Stimulated activated naive CD8-positive, alpha-beta T cell treated with anti-CD3 and anti-CD28 coated beads, Interleukin-15, Interleukin-2, amounts not matched to agents 100 ng/mL and 50 ng/mL, for 24 hours (primary cell): ENCODE data around the gene PPIA.
"Not testable (repeated sequence)": the region's sequence is repeated elsewhere in the genome, so short reads cannot be mapped to it uniquely, and the experiment has no call there.

ENCODE experiments used
- H3K27ac Mint-ChIP-seq: one replicate; pipeline ENCODE4 v1.8.0; 2021; ENCODE audit warnings: mild to moderate bottlenecking, mixed read lengths
- H3K27me3 Mint-ChIP-seq: one replicate; pipeline ENCODE4 v1.8.0; 2021; ENCODE audit warnings: mixed read lengths
- H3K36me3 Mint-ChIP-seq: one replicate; pipeline ENCODE4 v1.8.0; 2021; ENCODE audit warnings: low read depth, mixed read lengths
- H3K4me1 Mint-ChIP-seq: one replicate; pipeline ENCODE4 v1.8.0; 2021; ENCODE audit warnings: low read depth, mixed read lengths
- H3K4me3 Mint-ChIP-seq: one replicate; pipeline ENCODE4 v1.8.0; 2021; ENCODE audit warnings: mild to moderate bottlenecking, mixed read lengths
- H3K9me3 Mint-ChIP-seq: one replicate; pipeline ENCODE4 v1.8.0; 2021; ENCODE audit warnings: mixed read lengths

PPIA gene

GRCh38 chr7:44791278-44792219, 4.9 kb upstream of the PPIA start:
- Mint-ChIP-seq H3K27ac (no peak overlapping the region), H3K27me3 (no peaks in the 10 kb centered on the region), H3K36me3 (no peaks in the 10 kb centered on the region), H3K9me3 (no peaks in the 10 kb centered on the region), H3K4me1 (peaks cover 7% of the 10 kb centered on the region), H3K4me3 (no peak overlapping the region)

- Mint-ChIP-seq H3K27ac (no peak overlapping the region), H3K4me3 (no peak overlapping the region), H3K36me3 (peaks cover 19% of the 10 kb centered on the region), H3K9me3 (no peaks in the 10 kb centered on the region), H3K27me3 (no peaks in the 10 kb centered on the region), H3K4me1 (peaks cover 22% of the 10 kb centered on the region)
Measured at GRCh38 chr7:44793919-44794318, 2.6 kb upstream of the PPIA start.

GRCh38 chr7:44794331-44794730, 2.1 kb upstream of the PPIA start:
- no peak overlapping the region for H3K27ac Mint-ChIP-seq

GRCh38 chr7:44796034-44796503, 412 bp upstream of the PPIA start:
- no peaks in the 10 kb centered on the region for H3K27me3 Mint-ChIP-seq
- H3K36me3 Mint-ChIP-seq, result peaks cover 39% of the 10 kb centered on the region
- no peaks in the 10 kb centered on the region for H3K9me3 Mint-ChIP-seq
- peak overlapping the region; percentile 97 for H3K4me3 Mint-ChIP-seq
- peaks cover 40% of the 10 kb centered on the region for H3K4me1 Mint-ChIP-seq
- peak overlapping the region; percentile 95 for H3K27ac Mint-ChIP-seq

More at GRCh38 chr7:44794331-44794730, 2.1 kb upstream of the PPIA start:
- peaks cover 24% of the 10 kb centered on the region for H3K4me1 Mint-ChIP-seq
- peak overlapping the region; percentile 20 for H3K4me3 Mint-ChIP-seq
- peaks cover 21% of the 10 kb centered on the region for H3K36me3 Mint-ChIP-seq
- H3K27me3 Mint-ChIP-seq, result no peaks in the 10 kb centered on the region
- no peaks in the 10 kb centered on the region for H3K9me3 Mint-ChIP-seq

GRCh38 chr7:44797329-44798258, 1.1 kb downstream of the PPIA start:
- Mint-ChIP-seq H3K4me1 (peaks cover 47% of the 10 kb centered on the region), H3K36me3 (peaks cover 52% of the 10 kb centered on the region), H3K9me3 (no peaks in the 10 kb centered on the region), H3K27ac (peak overlapping the region; percentile 95), H3K4me3 (peak overlapping the region; percentile 97), H3K27me3 (no peaks in the 10 kb centered on the region)

GRCh38 chr7:44798649-44799305, 2.3 kb downstream of the PPIA start:
- peaks cover 57% of the 10 kb centered on the region for H3K36me3 Mint-ChIP-seq
- H3K4me1 Mint-ChIP-seq, result peaks cover 47% of the 10 kb centered on the region
- H3K27me3 Mint-ChIP-seq, result no peaks in the 10 kb centered on the region
- H3K9me3 Mint-ChIP-seq, result no peaks in the 10 kb centered on the region
- H3K4me3 Mint-ChIP-seq, result peak overlapping the region; percentile 97
- H3K27ac Mint-ChIP-seq, result peak overlapping the region; percentile 95

GRCh38 chr7:44799939-44800338, 3.5 kb downstream of the PPIA start:
- no peaks in the 10 kb centered on the region for H3K27me3 Mint-ChIP-seq
- peak overlapping the region; percentile 79 for H3K27ac Mint-ChIP-seq
- H3K4me3 Mint-ChIP-seq, result peak overlapping the region; percentile 74
- H3K4me1 Mint-ChIP-seq, result peaks cover 47% of the 10 kb centered on the region
- peaks cover 57% of the 10 kb centered on the region for H3K36me3 Mint-ChIP-seq
- H3K9me3 Mint-ChIP-seq, result no peaks in the 10 kb centered on the region

GRCh38 chr7:44801890-44802289, 5.4 kb downstream of the PPIA start:
- Mint-ChIP-seq H3K4me1 (peaks cover 40% of the 10 kb centered on the region), H3K27ac (peak overlapping the region; percentile 32), H3K36me3 (peaks cover 57% of the 10 kb centered on the region), H3K27me3 (no peaks in the 10 kb centered on the region), H3K9me3 (no peaks in the 10 kb centered on the region), H3K4me3 (peak overlapping the region; percentile 3)

GRCh38 chr7:44802418-44803025, 6.0 kb downstream of the PPIA start:
- Mint-ChIP-seq H3K27ac (no peak overlapping the region), H3K4me3 (no peak overlapping the region), H3K4me1 (peaks cover 36% of the 10 kb centered on the region)

GRCh38 chr7:44803828-44804519, 7.5 kb downstream of the PPIA start:
- peaks cover 25% of the 10 kb centered on the region for H3K4me1 Mint-ChIP-seq
- H3K27ac Mint-ChIP-seq, result peak overlapping the region; percentile 31
- not testable (repeated sequence) for H3K27me3 Mint-ChIP-seq, H3K9me3 Mint-ChIP-seq, H3K4me3 Mint-ChIP-seq
- peaks cover 38% of the 10 kb centered on the region for H3K36me3 Mint-ChIP-seq

More at GRCh38 chr7:44802418-44803025, 6.0 kb downstream of the PPIA start:
- Mint-ChIP-seq H3K36me3 (peaks cover 52% of the 10 kb centered on the region), H3K27me3 (no peaks in the 10 kb centered on the region), H3K9me3 (no peaks in the 10 kb centered on the region)

- Mint-ChIP-seq H3K27ac (no peak overlapping the region), H3K4me1 (peaks cover 9% of the 10 kb centered on the region), H3K27me3 (no peaks in the 10 kb centered on the region), H3K4me3 (no peak overlapping the region), H3K9me3 (no peaks in the 10 kb centered on the region), H3K36me3 (peaks cover 20% of the 10 kb centered on the region)
Measured at GRCh38 chr7:44805950-44806349, 9.5 kb downstream of the PPIA start.

- no peak overlapping the region for H3K27ac Mint-ChIP-seq
- H3K4me1 Mint-ChIP-seq, result no peaks in the 10 kb centered on the region
- H3K4me3 Mint-ChIP-seq, result no peak overlapping the region
- H3K36me3 Mint-ChIP-seq, result no peaks in the 10 kb centered on the region
- no peaks in the 10 kb centered on the region for H3K27me3 Mint-ChIP-seq
- no peaks in the 10 kb centered on the region for H3K9me3 Mint-ChIP-seq
Measured at GRCh38 chr7:44808914-44809393, 12.5 kb downstream of the PPIA start.

- Mint-ChIP-seq H3K27ac (no peak overlapping the region), H3K4me1 (no peaks in the 10 kb centered on the region), H3K27me3 (no peaks in the 10 kb centered on the region), H3K36me3 (no peaks in the 10 kb centered on the region), H3K9me3 (no peaks in the 10 kb centered on the region), H3K4me3 (no peak overlapping the region)
Measured at GRCh38 chr7:44811093-44811492, 14.6 kb downstream of the PPIA start.
